CD4-positive, alpha-beta T cell treated with Interleukin-15 for 1 hour (primary cell): Measurements from ENCODE around the gene GDNF.

Source experiments
- DNase-seq: peaks from one replicate; pipeline ENCODE4 v3.0.0-alpha.2; 2020

GDNF gene

GRCh38 chr5:37777432-37778130 lies 62.3 kb downstream of the GDNF start:
- DNase-seq: no peak

- DNase-seq: no peak
Measured at GRCh38 chr5:37776826-37777225, 63.0 kb downstream of the GDNF start.

- no peak for DNase-seq
Measured at GRCh38 chr5:37774912-37775483, 64.8 kb downstream of the GDNF start.

- DNase-seq: no peak
Measured at GRCh38 chr5:37773809-37774208, 66.0 kb downstream of the GDNF start.

GRCh38 chr5:37772255-37772654 lies 67.6 kb downstream of the GDNF start:
- no peak for DNase-seq

GRCh38 chr5:37771731-37772130 lies 68.1 kb downstream of the GDNF start:
- DNase-seq: no peak

GRCh38 chr5:37771203-37771611 lies 68.6 kb downstream of the GDNF start:
- DNase-seq: no peak

- no peak for DNase-seq
Measured at GRCh38 chr5:37770786-37771185, 69.1 kb downstream of the GDNF start.

GRCh38 chr5:37769840-37770239 lies 70.0 kb downstream of the GDNF start:
- DNase-seq: no peak

GRCh38 chr5:37769108-37769507 lies 70.7 kb downstream of the GDNF start:
- DNase-seq: no peak

- DNase-seq: no peak
Measured at GRCh38 chr5:37768371-37768770, 71.5 kb downstream of the GDNF start.

- DNase-seq: no peak
Measured at GRCh38 chr5:37767961-37768360, 71.9 kb downstream of the GDNF start.

- no peak for DNase-seq
Measured at GRCh38 chr5:37767251-37767650, 72.6 kb downstream of the GDNF start.
